NK-92 (cell line): Measurements from ENCODE around the gene TM9SF1.

ENCODE experiments used
- DNase-seq: peaks from one replicate; lab custom pipeline; 2025; ENCODE audit not compliant: unreplicated experiment; lab: John Stamatoyannopoulos, UW

TM9SF1 gene

GRCh38 chr14:24179961-24180796 lies 15.1 kb downstream of the TM9SF1 start:
- DNase-seq: no peak

GRCh38 chr14:24179294-24179960 lies 15.8 kb downstream of the TM9SF1 start:
- no peak for DNase-seq

GRCh38 chr14:24178399-24179178 lies 16.7 kb downstream of the TM9SF1 start:
- no peak for DNase-seq

- no peak for DNase-seq
These were observed 17.4 kb downstream of the TM9SF1 start for GRCh38 chr14:24177891-24178290.

- no peak for DNase-seq
These were observed 18.0 kb downstream of the TM9SF1 start for GRCh38 chr14:24177041-24177825.

GRCh38 chr14:24176599-24176998 lies 18.6 kb downstream of the TM9SF1 start:
- DNase-seq: no peak

- DNase-seq: no peak
These were observed 22.4 kb downstream of the TM9SF1 start for GRCh38 chr14:24172871-24173281.

- DNase-seq: no peak
These were observed 22.9 kb downstream of the TM9SF1 start for GRCh38 chr14:24172261-24172860.

- peak; percentile 34 for DNase-seq
These were observed 23.6 kb downstream of the TM9SF1 start, which contains the start of gene REC8 for GRCh38 chr14:24171422-24172260. Gene REC8 (plus strand): TSS chr14:24172080. CDS start chr14:24172553, 473 bp downstream.

GRCh38 chr14:24167469-24168114 lies 27.6 kb downstream of the TM9SF1 start:
- no peak for DNase-seq

- DNase-seq: no peak
These were observed 29.5 kb downstream of the TM9SF1 start for GRCh38 chr14:24165785-24166184.

GRCh38 chr14:24164518-24164991 lies 30.7 kb downstream of the TM9SF1 start:
- DNase-seq: no peak

- no peak for DNase-seq
These were observed 33.1 kb downstream of the TM9SF1 start for GRCh38 chr14:24162093-24162492.

- DNase-seq: peak; percentile 89
These were observed 34.1 kb downstream of the TM9SF1 start, which contains the start of gene IRF9 for GRCh38 chr14:24160850-24161804. Gene IRF9 (plus strand): TSS chr14:24161265. CDS start chr14:24162145, 880 bp downstream.

GRCh38 chr14:24160499-24160849 lies 34.8 kb downstream of the TM9SF1 start:
- no peak for DNase-seq

GRCh38 chr14:24159777-24160498 lies 35.3 kb downstream of the TM9SF1 start:
- no peak for DNase-seq

GRCh38 chr14:24157331-24157730 lies 37.9 kb downstream of the TM9SF1 start:
- DNase-seq: no peak
